ENCODE results near the gene ADCY2. TPM values are rescaled to one million over a fixed set of nuclear protein-coding genes. Genes with fewer than 3 reads are reported as not detected.
A peak's percentile ranks its signal among the peaks of the same experiment; 100 is the strongest.

The ADCY2 gene
- total RNA-seq, 2 experiments from 2014 or later: not detected

DNA sequence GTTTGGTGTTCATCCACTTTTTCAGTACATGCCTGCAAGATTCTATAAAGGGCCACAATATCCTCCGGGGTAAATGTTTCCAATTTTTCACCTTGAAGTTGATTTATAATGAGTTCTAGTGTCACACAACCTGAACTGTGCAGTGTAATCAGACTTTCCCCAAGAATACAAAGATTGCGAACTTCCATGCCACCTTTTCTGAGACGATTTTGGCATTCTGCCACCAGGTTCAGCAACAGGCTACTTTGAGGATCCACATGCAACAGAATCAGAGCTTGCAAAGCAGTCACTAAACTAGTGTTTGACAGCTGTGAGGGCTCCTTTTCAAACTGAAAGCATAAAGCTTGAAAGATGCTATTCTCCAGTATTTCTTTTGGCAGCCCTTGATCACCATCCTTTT lies 471.3 kb downstream of the ADCY2 start:
- no peak for DNase-seq
- Mint-ChIP-seq H3K27me3 (no peaks in the 10 kb centered on the region), H3K27ac (no peak overlapping the region), H3K4me1 (ENCODE audit: low read depth) (peaks cover 55% of the 10 kb centered on the region), H3K9me3 (no peaks in the 10 kb centered on the region), H3K4me3 (peak overlapping the region; percentile 46), H3K36me3 (ENCODE audit: low read depth) (peaks cover 53% of the 10 kb centered on the region)
- ChIA-PET CTCF (interaction anchor here (3.7 to 5.1 kb wide), 2 partner anchors 10 to 20 kb away, joined by 24 to 26 read pairs; no protein-coding TSS in a partner anchor), POLR2A (interaction anchor here (1.7 kb wide), 1 partner anchor 18 kb away, joined by 3 read pairs; no protein-coding TSS in a partner anchor)
- TF ChIP-seq, protein P1, sequence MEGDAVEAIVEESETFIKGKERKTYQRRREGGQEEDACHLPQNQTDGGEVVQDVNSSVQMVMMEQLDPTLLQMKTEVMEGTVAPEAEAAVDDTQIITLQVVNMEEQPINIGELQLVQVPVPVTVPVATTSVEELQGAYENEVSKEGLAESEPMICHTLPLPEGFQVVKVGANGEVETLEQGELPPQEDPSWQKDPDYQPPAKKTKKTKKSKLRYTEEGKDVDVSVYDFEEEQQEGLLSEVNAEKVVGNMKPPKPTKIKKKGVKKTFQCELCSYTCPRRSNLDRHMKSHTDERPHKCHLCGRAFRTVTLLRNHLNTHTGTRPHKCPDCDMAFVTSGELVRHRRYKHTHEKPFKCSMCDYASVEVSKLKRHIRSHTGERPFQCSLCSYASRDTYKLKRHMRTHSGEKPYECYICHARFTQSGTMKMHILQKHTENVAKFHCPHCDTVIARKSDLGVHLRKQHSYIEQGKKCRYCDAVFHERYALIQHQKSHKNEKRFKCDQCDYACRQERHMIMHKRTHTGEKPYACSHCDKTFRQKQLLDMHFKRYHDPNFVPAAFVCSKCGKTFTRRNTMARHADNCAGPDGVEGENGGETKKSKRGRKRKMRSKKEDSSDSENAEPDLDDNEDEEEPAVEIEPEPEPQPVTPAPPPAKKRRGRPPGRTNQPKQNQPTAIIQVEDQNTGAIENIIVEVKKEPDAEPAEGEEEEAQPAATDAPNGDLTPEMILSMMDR (IDR thresholded peaks at IDR 0.05): no peak
- no peak for ATAC-seq
- intact Hi-C loops (cut with micrococcal nuclease): no loop called here

GRCh38 chr5:7868427-7868772 lies 472.5 kb downstream of the ADCY2 start:
- TF ChIP-seq, protein P1 (IDR thresholded peaks at IDR 0.05): no peak
- Mint-ChIP-seq H3K9me3 (no peaks in the 10 kb centered on the region), H3K4me1 (ENCODE audit: low read depth) (peaks cover 66% of the 10 kb centered on the region), H3K4me3 (peak overlapping the region; percentile 95), H3K36me3 (ENCODE audit: low read depth) (peaks cover 58% of the 10 kb centered on the region), H3K27ac (peak overlapping the region; percentile 88), H3K27me3 (no peaks in the 10 kb centered on the region)
- POLR2A ChIA-PET: interaction anchor here (0.6 to 2.4 kb wide), 6 partner anchors 10 to 17 kb away, joined by 3 to 10 read pairs (median 4); no protein-coding TSS in a partner anchor
- ATAC-seq: no peak
- intact Hi-C loops (cut with micrococcal nuclease): no loop called here
- DNase-seq: no peak
- CTCF ChIA-PET: interaction anchor here (0.9 to 5.1 kb wide), 5 partner anchors 8 to 19 kb away, joined by 4 to 26 read pairs (median 8); no protein-coding TSS in a partner anchor

GRCh38 chr5:7868773-7869473 lies 473.0 kb downstream of the ADCY2 start, which contains the start of the genes FASTKD3 and MTRR:
Gene FASTKD3, minus strand, starts transcription at chr5:7869031. Its CDS starts 948 bp downstream, at chr5:7868083.
Gene MTRR, plus strand, starts transcription at chr5:7869148. Its CDS starts 1,647 bp downstream, at chr5:7870795.
- CTCF ChIA-PET: interaction anchor here (0.9 to 5.1 kb wide), 5 partner anchors 9 to 18 kb away, joined by 4 to 26 read pairs (median 8); no protein-coding TSS in a partner anchor
- POLR2A ChIA-PET: interaction anchor here (0.6 to 2.4 kb wide), 10 partner anchors 9 to 74 kb away, joined by 3 to 10 read pairs (median 4); no protein-coding TSS in a partner anchor
- TF ChIP-seq, protein P1 (IDR thresholded peaks at IDR 0.05): no peak
- Mint-ChIP-seq H3K4me1 (ENCODE audit: low read depth) (peaks cover 71% of the 10 kb centered on the region), H3K36me3 (ENCODE audit: low read depth) (peaks cover 58% of the 10 kb centered on the region), H3K4me3 (peak within 1 kb of the TSS; percentile 95), H3K27ac (peak within 1 kb of the TSS; percentile 91), H3K27me3 (no peaks in the 10 kb centered on the region), H3K9me3 (no peaks in the 10 kb centered on the region)
- intact Hi-C loops (cut with micrococcal nuclease): no loop called here
- DNase-seq: peak; percentile 95
- ATAC-seq: peak; percentile 99

DNA sequence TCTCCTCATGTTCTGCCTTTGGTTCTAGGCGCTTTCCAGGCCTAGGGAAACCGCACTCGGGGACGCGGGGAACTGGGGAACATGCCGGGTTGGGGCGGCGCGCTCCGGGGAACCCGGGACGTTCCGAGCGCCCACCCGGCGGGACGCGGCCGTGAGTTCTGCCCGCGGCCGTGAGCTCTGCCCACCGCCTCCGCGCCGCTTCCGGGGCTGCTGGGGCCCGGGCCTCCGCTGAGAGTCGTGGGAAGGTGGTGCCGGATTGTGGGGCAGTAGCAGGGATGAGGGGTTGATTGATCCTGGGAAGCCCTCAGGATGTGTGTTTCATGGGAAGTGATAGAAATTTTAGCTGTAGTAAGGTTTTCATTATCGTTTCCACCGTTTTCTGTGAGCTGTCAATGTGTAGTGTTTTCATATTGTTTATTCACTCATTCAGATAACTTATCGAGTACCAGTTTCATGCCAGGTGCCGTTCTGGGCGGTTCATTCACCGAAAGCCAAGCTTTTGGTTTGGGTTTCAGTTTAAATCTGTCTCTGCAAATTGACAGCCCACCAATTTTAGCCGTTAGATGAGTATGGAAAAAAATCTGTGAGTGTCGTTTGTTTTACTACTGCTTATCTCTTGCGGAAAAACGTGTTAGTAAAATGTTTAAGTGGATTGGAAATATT lies 473.7 kb downstream of the ADCY2 start:
- CTCF ChIA-PET: interaction anchor here (0.9 to 5.1 kb wide), 5 partner anchors 9 to 18 kb away, joined by 4 to 26 read pairs (median 8); no protein-coding TSS in a partner anchor
- Mint-ChIP-seq H3K27ac (peak overlapping the region; percentile 91), H3K4me3 (peak overlapping the region; percentile 95), H3K9me3 (no peaks in the 10 kb centered on the region), H3K4me1 (ENCODE audit: low read depth) (peaks cover 72% of the 10 kb centered on the region), H3K36me3 (ENCODE audit: low read depth) (peaks cover 59% of the 10 kb centered on the region), H3K27me3 (no peaks in the 10 kb centered on the region)
- DNase-seq (peak; percentile 57), ATAC-seq (peak; percentile 25)
- POLR2A ChIA-PET: interaction anchor here (0.7 to 2.4 kb wide), 8 partner anchors 9 to 74 kb away, joined by 3 to 10 read pairs (median 4); no protein-coding TSS in a partner anchor
- intact Hi-C loops (cut with micrococcal nuclease): no loop called here
- TF ChIP-seq, protein P1 (IDR thresholded peaks at IDR 0.05): no peak

Measured in activated CD8-positive, alpha-beta T cell treated with anti-CD3 and anti-CD28 coated beads for 36 hours (primary cell).